Trophoblast cell (in vitro differentiated cells and primary cell): ENCODE measurements around the gene PKP1.

Source experiments
- DNase-seq, 2 donors: peaks; one replicate each; pipeline ENCODE4 v3.0.0-alpha.2; 2016
- H2AFZ ChIP-seq: 2 replicates; pipeline ENCODE4 v1.6.1; 2013; ENCODE audit warnings: low read length, moderate library complexity, mild to moderate bottlenecking; ENCODE audit not compliant: insufficient read depth, poor library complexity
- H2AK5ac ChIP-seq: 2 replicates; pipeline ENCODE4 v1.6.1; 2013; ENCODE audit warnings: mild to moderate bottlenecking, low read length
- H2BK120ac ChIP-seq: 2 replicates; pipeline ENCODE4 v1.6.1; 2013; ENCODE audit warnings: low read length, mild to moderate bottlenecking, moderate library complexity; ENCODE audit not compliant: insufficient read depth, poor library complexity
- H2BK12ac ChIP-seq: 2 replicates; pipeline ENCODE4 v1.6.1; 2013; ENCODE audit warnings: mild to moderate bottlenecking, low read length, moderate library complexity
- H2BK5ac ChIP-seq: 2 replicates; pipeline ENCODE4 v1.6.1; 2013; ENCODE audit warnings: low read length, low read depth, moderate library complexity, mild to moderate bottlenecking; ENCODE audit not compliant: poor library complexity
- H3K14ac ChIP-seq: 2 replicates; pipeline ENCODE4 v1.6.1; 2013; ENCODE audit warnings: mild to moderate bottlenecking, low read length
- H3K18ac ChIP-seq: 2 replicates; pipeline ENCODE4 v1.6.1; 2013; ENCODE audit warnings: mild to moderate bottlenecking, low read length
- H3K23ac ChIP-seq: 2 replicates; pipeline ENCODE4 v1.6.1; 2013; ENCODE audit warnings: low read length
- H3K27ac ChIP-seq: 2 replicates; pipeline ENCODE4 v1.5.1; 2013; ENCODE audit warnings: low read depth, mild to moderate bottlenecking, inconsistent platforms, low read length, moderate library complexity
- H3K27me3 ChIP-seq: 2 replicates; pipeline ENCODE4 v1.6.1; 2013; ENCODE audit warnings: inconsistent platforms, mild to moderate bottlenecking, low read length, moderate library complexity; ENCODE audit not compliant: insufficient read depth
- H3K36me3 ChIP-seq, 2 experiments: 1 replicate in 1 of 2; 2 replicates in 1 of 2; pipeline ENCODE4 v1.6.1; 2013; ENCODE audit warnings: low read length in 2 of 2, mild to moderate bottlenecking in 2 of 2, moderate library complexity in 1 of 2; ENCODE audit not compliant: insufficient read depth in 2 of 2, control insufficient read depth in 1 of 2
- H3K4ac ChIP-seq: 2 replicates; pipeline ENCODE4 v1.6.1; 2013; ENCODE audit warnings: low read depth, mild to moderate bottlenecking, low read length, moderate library complexity
- H3K4me1 ChIP-seq, 2 experiments: 1 replicate in 1 of 2; 2 replicates in 1 of 2; pipeline ENCODE4 v1.6.1; 2013; ENCODE audit warnings: low read length in 2 of 2, mild to moderate bottlenecking in 2 of 2, moderate library complexity in 1 of 2; ENCODE audit not compliant: insufficient read depth in 2 of 2, control insufficient read depth in 1 of 2
- H3K4me2 ChIP-seq: 2 replicates; pipeline ENCODE4 v1.6.1; 2013; ENCODE audit warnings: inconsistent platforms, mild to moderate bottlenecking, low read length, moderate library complexity
- H3K4me3 ChIP-seq: 2 replicates; pipeline ENCODE4 v1.5.1; 2013; ENCODE audit warnings: mild to moderate bottlenecking, low read depth, low read length, inconsistent platforms
- H3K79me1 ChIP-seq: one replicate; pipeline ENCODE4 v1.6.1; 2013; ENCODE audit warnings: low read length
- H3K79me2 ChIP-seq: 2 replicates; pipeline ENCODE4 v1.6.1; 2013; ENCODE audit warnings: low read length, mild to moderate bottlenecking; ENCODE audit not compliant: control insufficient read depth, insufficient read depth, poor library complexity
- H3K9ac ChIP-seq: 2 replicates; pipeline ENCODE4 v1.6.1; 2013; ENCODE audit warnings: mild to moderate bottlenecking, low read length
- H3K9me3 ChIP-seq: 2 replicates; pipeline ENCODE4 v1.6.1; 2013; ENCODE audit warnings: low read depth, mild to moderate bottlenecking, control low read depth, inconsistent platforms, low read length; ENCODE audit not compliant: insufficient read depth
- H4K12ac ChIP-seq: 2 replicates; pipeline ENCODE4 v1.6.1; 2013; ENCODE audit warnings: low read depth, mild to moderate bottlenecking, low read length, moderate library complexity
- H4K8ac ChIP-seq: 2 replicates; pipeline ENCODE4 v1.6.1; 2013; ENCODE audit warnings: low read depth, mild to moderate bottlenecking, low read length, moderate library complexity
- H4K91ac ChIP-seq: one replicate; pipeline ENCODE4 v1.6.1; 2013; ENCODE audit warnings: low read depth, mild to moderate bottlenecking, low read length, moderate library complexity
- WGBS: extraction: QIAGEN DNeasy Blood & Tissue Kit; methylation state at CpG from one replicate; pipeline ENCODE4 v1.1.7; 2013; ENCODE audit warnings: missing lambda C conversion rate; ENCODE audit not compliant: insufficient read length, insufficient coverage; ENCODE audit errors: extremely low coverage; 5-methylcytosine and 5-hydroxymethylcytosine counted together

PKP1 gene

DNA sequence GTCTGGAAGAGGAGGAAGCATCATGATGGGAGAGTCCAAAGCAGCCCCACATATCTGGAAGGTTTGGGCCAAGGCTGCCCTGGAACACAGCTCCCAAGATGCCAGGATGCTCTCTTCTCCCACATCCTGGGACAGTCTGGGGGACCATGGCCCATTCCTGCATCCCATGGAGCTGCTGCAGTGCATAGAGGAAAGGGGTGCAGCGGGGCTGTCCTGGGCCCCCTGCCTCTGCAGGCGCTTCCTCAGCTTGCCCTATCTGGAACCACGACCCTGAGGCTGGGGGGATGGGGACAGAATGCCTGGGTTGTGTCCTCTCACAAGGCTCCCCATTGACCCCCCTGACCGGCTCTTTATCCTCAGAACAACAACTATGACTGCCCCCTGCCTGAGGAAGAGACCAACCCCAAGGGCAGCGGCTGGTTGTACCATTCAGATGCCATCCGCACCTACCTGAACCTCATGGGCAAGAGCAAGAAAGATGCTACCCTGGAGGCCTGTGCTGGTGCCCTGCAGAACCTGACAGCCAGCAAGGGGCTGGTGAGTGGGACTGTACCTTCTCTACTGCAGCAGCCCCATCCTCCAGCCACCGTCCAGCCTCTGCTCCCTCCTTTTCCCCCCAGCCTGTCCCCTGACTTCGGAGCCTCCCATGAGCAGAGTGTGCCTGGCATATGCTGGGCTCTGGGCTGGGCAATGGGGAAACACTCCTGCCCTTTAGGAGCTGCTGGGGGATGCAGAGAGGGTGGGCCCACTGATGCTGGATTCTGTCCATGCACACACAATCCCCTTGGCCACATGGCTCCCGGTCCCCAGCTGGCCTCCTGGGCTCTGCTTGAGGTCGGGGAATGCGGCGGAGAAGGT is 39.6 kb downstream of the PKP1 start:
- no peak overlapping the region for H3K9ac ChIP-seq
- H3K79me2 ChIP-seq, result no peaks in the 10 kb centered on the region
- no peak for DNase-seq

DNA sequence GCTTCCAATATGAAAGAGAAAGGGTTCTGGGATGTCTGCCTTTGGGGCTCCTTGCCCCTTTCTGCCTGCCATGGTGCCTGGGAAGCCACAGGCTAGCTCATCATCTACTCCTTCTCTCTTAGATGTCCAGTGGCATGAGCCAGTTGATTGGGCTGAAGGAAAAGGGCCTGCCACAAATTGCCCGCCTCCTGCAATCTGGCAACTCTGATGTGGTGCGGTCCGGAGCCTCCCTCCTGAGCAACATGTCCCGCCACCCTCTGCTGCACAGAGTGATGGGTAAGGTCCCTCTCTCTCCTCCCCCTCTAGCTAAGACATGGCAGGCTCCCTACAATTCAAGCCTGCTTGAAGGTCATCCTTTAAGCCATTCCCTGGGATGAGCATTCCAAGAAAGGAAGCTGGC is 41.0 kb downstream of the PKP1 start:
- no peak overlapping the region for H3K23ac ChIP-seq
- no peak overlapping the region for H3K14ac ChIP-seq
- no peak overlapping the region for H3K27ac ChIP-seq
- no peak overlapping the region for H3K18ac ChIP-seq
- no peaks in the 10 kb centered on the region for H3K36me3 ChIP-seq
- no peak overlapping the region for H4K12ac ChIP-seq
- no peak overlapping the region for H3K4me2 ChIP-seq
- H3K79me2 ChIP-seq, result no peaks in the 10 kb centered on the region
- no peak overlapping the region for H2AFZ ChIP-seq
- no peak overlapping the region for H4K8ac ChIP-seq
- no peak overlapping the region for H2BK12ac ChIP-seq
- no peak overlapping the region for H3K4me3 ChIP-seq
- no peak overlapping the region for H3K4ac ChIP-seq
- H3K9me3 ChIP-seq, result no peaks in the 10 kb centered on the region
- no peaks in the 10 kb centered on the region for H3K79me1 ChIP-seq
- H2AK5ac ChIP-seq, result no peak overlapping the region
- DNase-seq, result no peak
- no peak overlapping the region for H2BK5ac ChIP-seq
- no peaks in the 10 kb centered on the region for H3K4me1 ChIP-seq
- H4K91ac ChIP-seq, result no peak overlapping the region
- no peak overlapping the region for H2BK120ac ChIP-seq
- WGBS, result no CpG with 5 or more reads among the region's 4 CpGs
- no peaks in the 10 kb centered on the region for H3K27me3 ChIP-seq
- H3K9ac ChIP-seq, result no peak overlapping the region

More for the DNA sequence above, 39.6 kb downstream of the PKP1 start:
- Histone ChIP-seq H4K12ac (no peak overlapping the region), H2BK5ac (no peak overlapping the region), H3K4ac (no peak overlapping the region), H3K4me1 (no peaks in the 10 kb centered on the region), H3K27ac (no peak overlapping the region), H2BK120ac (no peak overlapping the region), H2AFZ (no peak overlapping the region), H3K4me3 (no peak overlapping the region), H4K8ac (no peak overlapping the region), H3K36me3 (no peaks in the 10 kb centered on the region), H3K14ac (no peak overlapping the region), H3K18ac (no peak overlapping the region), H3K79me1 (no peaks in the 10 kb centered on the region), H3K9me3 (no peaks in the 10 kb centered on the region), H3K27me3 (no peaks in the 10 kb centered on the region), H4K91ac (no peak overlapping the region), H3K4me2 (no peak overlapping the region), H2BK12ac (no peak overlapping the region), H3K23ac (no peak overlapping the region), H2AK5ac (no peak overlapping the region)
- WGBS, result no CpG with 5 or more reads among the region's 12 CpGs

DNA sequence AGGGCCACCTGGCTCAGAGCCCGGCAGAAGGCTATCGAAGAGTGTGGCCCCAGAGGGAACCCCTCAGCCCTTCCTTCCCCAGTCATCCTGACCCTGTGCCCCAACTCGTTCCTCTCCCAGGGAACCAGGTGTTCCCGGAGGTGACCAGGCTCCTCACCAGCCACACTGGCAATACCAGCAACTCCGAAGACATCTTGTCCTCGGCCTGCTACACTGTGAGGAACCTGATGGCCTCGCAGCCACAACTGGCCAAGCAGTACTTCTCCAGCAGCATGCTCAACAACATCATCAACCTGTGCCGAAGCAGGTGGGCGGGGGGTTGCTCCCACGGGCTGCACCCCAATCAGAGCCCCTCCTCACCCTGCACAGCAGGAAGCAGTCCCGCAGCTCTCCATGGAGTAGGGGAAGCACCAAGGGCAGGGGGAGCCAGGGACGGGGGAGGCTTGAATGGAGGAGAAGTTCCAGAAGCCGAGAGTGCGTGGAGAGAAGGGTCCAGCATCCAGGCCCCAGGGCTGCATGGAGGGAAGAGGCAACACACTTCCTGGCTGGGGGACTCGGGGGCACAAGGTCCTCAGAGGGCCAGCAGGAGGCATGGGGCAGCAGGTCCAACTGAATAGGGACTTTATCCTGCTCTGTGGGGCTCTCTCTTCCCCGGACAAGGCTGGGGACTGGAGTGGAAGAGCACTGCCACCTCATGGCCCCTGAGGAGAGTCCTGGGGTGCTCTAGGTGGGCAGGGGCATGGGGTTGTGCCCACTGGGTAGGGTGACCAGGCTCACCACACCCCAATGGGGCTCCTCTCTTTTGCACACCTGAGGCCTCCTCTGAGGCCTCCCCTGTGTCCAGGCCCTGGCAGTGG is 41.7 kb downstream of the PKP1 start:
- Histone ChIP-seq H3K14ac (no peak overlapping the region), H2AK5ac (no peak overlapping the region), H2BK12ac (no peak overlapping the region), H3K9me3 (no peaks in the 10 kb centered on the region), H3K79me1 (no peaks in the 10 kb centered on the region), H3K4me2 (no peak overlapping the region), H2AFZ (no peak overlapping the region), H2BK5ac (no peak overlapping the region), H3K4ac (no peak overlapping the region), H3K9ac (no peak overlapping the region), H3K27ac (no peak overlapping the region), H3K23ac (no peak overlapping the region), H4K91ac (no peak overlapping the region), H3K79me2 (no peaks in the 10 kb centered on the region), H3K18ac (no peak overlapping the region), H4K8ac (no peak overlapping the region), H2BK120ac (no peak overlapping the region), H3K36me3 (no peaks in the 10 kb centered on the region), H4K12ac (no peak overlapping the region), H3K27me3 (no peaks in the 10 kb centered on the region), H3K4me1 (no peaks in the 10 kb centered on the region), H3K4me3 (no peak overlapping the region)
- no CpG with 5 or more reads among the region's 16 CpGs for WGBS
- DNase-seq, result no peak

DNA sequence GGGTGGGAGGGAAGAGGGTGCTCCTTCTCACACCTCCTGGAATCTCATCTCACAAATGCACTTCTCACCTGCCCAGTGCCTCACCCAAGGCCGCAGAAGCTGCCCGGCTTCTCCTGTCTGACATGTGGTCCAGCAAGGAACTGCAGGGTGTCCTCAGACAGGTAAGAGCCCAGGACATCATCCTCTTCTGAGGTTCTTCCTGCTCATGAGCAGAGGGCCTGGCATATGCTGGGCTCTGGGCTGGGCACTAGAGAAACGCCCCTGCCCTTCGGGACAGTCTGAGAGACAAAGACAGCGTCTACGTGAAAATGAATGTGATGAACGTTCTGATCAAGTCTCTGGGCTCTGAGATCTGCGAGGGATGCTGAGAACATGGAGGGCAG is 42.4 kb downstream of the PKP1 start:
- Histone ChIP-seq H3K79me2 (no peaks in the 10 kb centered on the region), H3K23ac (no peak overlapping the region), H3K4me1 (no peaks in the 10 kb centered on the region), H3K18ac (no peak overlapping the region), H3K4ac (no peak overlapping the region), H2AFZ (no peak overlapping the region), H3K4me2 (no peak overlapping the region), H3K9ac (no peak overlapping the region), H4K8ac (no peak overlapping the region), H4K12ac (no peak overlapping the region), H2BK5ac (no peak overlapping the region), H3K4me3 (no peak overlapping the region), H3K14ac (no peak overlapping the region), H2AK5ac (no peak overlapping the region), H3K9me3 (no peaks in the 10 kb centered on the region), H2BK120ac (no peak overlapping the region), H4K91ac (no peak overlapping the region), H3K36me3 (no peaks in the 10 kb centered on the region), H3K27ac (no peak overlapping the region), H2BK12ac (no peak overlapping the region), H3K79me1 (no peaks in the 10 kb centered on the region), H3K27me3 (no peaks in the 10 kb centered on the region)
- WGBS, result no CpG with 5 or more reads among the region's 8 CpGs
- DNase-seq, result no peak
